ENCODE measurements around the gene OR6C2.

OR6C2 gene

GRCh38 chr12:55416961-55417360, 26.9 kb upstream of the OR6C2 start:
- H3K27me3 ChIP-seq (ENCODE audit: insufficient read depth, low read length): no peaks in the 10 kb centered on the region
- H2AFZ ChIP-seq (ENCODE audit: low read length): no peak overlapping the region
- H3F3A ChIP-seq (ENCODE audit: insufficient read depth, low read length): no peaks in the 10 kb centered on the region
- no peaks in the 10 kb centered on the region for H3K9me3 ChIP-seq (ENCODE audit: low read length)
- no peak overlapping the region for H3K4me2 ChIP-seq (ENCODE audit: low read length)
- no peak overlapping the region for H3K9ac ChIP-seq (ENCODE audit: low read length)
- no peaks in the 10 kb centered on the region for H3K4me1 ChIP-seq (ENCODE audit: insufficient read depth, low read length, severe bottlenecking)
- H3K4me3 ChIP-seq (ENCODE audit: low read depth, low read length, poor library complexity, severe bottlenecking): no peak overlapping the region
- H4K20me1 ChIP-seq (ENCODE audit: insufficient read depth, low read length): no peaks in the 10 kb centered on the region
- no peak for TF ChIP-seq EZH2 (IDR thresholded peaks at IDR 0.05; ENCODE audit: borderline replicate concordance, low read length)
- TF ChIP-seq, protein P1, sequence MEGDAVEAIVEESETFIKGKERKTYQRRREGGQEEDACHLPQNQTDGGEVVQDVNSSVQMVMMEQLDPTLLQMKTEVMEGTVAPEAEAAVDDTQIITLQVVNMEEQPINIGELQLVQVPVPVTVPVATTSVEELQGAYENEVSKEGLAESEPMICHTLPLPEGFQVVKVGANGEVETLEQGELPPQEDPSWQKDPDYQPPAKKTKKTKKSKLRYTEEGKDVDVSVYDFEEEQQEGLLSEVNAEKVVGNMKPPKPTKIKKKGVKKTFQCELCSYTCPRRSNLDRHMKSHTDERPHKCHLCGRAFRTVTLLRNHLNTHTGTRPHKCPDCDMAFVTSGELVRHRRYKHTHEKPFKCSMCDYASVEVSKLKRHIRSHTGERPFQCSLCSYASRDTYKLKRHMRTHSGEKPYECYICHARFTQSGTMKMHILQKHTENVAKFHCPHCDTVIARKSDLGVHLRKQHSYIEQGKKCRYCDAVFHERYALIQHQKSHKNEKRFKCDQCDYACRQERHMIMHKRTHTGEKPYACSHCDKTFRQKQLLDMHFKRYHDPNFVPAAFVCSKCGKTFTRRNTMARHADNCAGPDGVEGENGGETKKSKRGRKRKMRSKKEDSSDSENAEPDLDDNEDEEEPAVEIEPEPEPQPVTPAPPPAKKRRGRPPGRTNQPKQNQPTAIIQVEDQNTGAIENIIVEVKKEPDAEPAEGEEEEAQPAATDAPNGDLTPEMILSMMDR (IDR thresholded peaks at IDR 0.05; ENCODE audit: low read length): no peak
- no peaks in the 10 kb centered on the region for H3K79me2 ChIP-seq (ENCODE audit: insufficient read depth, low read length)
- H3K36me3 ChIP-seq (ENCODE audit: insufficient read depth, low read length): no peaks in the 10 kb centered on the region
- H3K9me2 ChIP-seq (ENCODE audit: low read depth, low read length): no peaks in the 10 kb centered on the region
- H3K27ac ChIP-seq (ENCODE audit: low read depth, low read length, poor library complexity, severe bottlenecking): no peak overlapping the region

DNA sequence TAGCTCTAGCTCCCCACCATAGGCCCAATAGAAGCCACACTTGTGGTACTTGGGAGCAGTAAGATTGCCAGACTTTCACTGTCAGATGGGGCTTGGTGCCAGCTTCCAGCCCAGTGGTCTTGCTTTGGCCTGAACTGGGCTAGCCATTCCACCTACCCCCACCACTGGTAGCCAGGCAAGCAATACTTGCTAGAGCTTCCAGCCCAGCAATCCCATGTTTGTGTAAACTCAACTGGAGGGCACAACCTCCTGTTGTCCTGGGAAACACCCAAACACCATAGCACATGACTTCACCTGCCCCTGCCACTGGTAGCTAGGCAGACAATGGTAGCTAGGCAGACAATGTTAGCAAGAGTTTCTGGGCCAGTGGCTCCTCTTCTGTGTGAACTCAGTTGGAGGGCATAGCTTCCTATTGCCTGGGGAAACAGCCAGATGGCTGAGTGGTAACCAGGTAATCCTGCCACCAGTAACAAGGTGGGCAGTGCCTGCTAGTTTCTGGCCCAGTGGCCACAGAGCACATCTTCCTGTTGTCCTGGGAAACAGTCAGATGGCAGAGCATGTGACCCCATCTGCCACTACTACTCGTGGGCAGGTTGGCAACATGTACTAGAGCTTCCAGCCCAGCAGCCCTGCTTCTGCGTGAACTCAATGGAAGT, 23.4 kb upstream of the OR6C2 start:
- no peaks in the 10 kb centered on the region for H4K20me1 ChIP-seq (ENCODE audit: insufficient read depth, low read length)
- H3K4me3 ChIP-seq (ENCODE audit: low read depth, low read length, poor library complexity, severe bottlenecking): no peak overlapping the region
- TF ChIP-seq EZH2 (IDR thresholded peaks at IDR 0.05; ENCODE audit: borderline replicate concordance, low read length): no peak
- TF ChIP-seq, protein P1 (IDR thresholded peaks at IDR 0.05; ENCODE audit: low read length): no peak
- no peaks in the 10 kb centered on the region for H3F3A ChIP-seq (ENCODE audit: insufficient read depth, low read length)
- H3K9me2 ChIP-seq (ENCODE audit: low read depth, low read length): no peaks in the 10 kb centered on the region
- no peaks in the 10 kb centered on the region for H3K27me3 ChIP-seq (ENCODE audit: insufficient read depth, low read length)
- no peak overlapping the region for H3K27ac ChIP-seq (ENCODE audit: low read depth, low read length, poor library complexity, severe bottlenecking)
- no peaks in the 10 kb centered on the region for H3K4me1 ChIP-seq (ENCODE audit: insufficient read depth, low read length, severe bottlenecking)
- H3K79me2 ChIP-seq (ENCODE audit: insufficient read depth, low read length): no peaks in the 10 kb centered on the region
- H3K36me3 ChIP-seq (ENCODE audit: insufficient read depth, low read length): no peaks in the 10 kb centered on the region
- H3K9ac ChIP-seq (ENCODE audit: low read length): no peak overlapping the region
- no peak overlapping the region for H2AFZ ChIP-seq (ENCODE audit: low read length)
- no peaks in the 10 kb centered on the region for H3K9me3 ChIP-seq (ENCODE audit: low read length)
- H3K4me2 ChIP-seq (ENCODE audit: low read length): no peak overlapping the region

- Histone ChIP-seq H3K27ac (ENCODE audit: low read depth, low read length, poor library complexity, severe bottlenecking) (no peak within 1 kb of the TSS), H3F3A (ENCODE audit: insufficient read depth, low read length) (no peaks in the 10 kb centered on the region), H3K79me2 (ENCODE audit: insufficient read depth, low read length) (no peaks in the 10 kb centered on the region), H3K36me3 (ENCODE audit: insufficient read depth, low read length) (no peaks in the 10 kb centered on the region), H4K20me1 (ENCODE audit: insufficient read depth, low read length) (no peaks in the 10 kb centered on the region), H3K4me2 (ENCODE audit: low read length) (no peak within 1 kb of the TSS), H3K4me3 (ENCODE audit: low read depth, low read length, poor library complexity, severe bottlenecking) (no peak within 1 kb of the TSS), H3K9me2 (ENCODE audit: low read depth, low read length) (no peaks in the 10 kb centered on the region), H2AFZ (ENCODE audit: low read length) (no peak within 1 kb of the TSS), H3K4me1 (ENCODE audit: insufficient read depth, low read length, severe bottlenecking) (no peaks in the 10 kb centered on the region), H3K9ac (ENCODE audit: low read length) (no peak within 1 kb of the TSS), H3K9me3 (ENCODE audit: low read length) (no peaks in the 10 kb centered on the region), H3K27me3 (ENCODE audit: insufficient read depth, low read length) (no peaks in the 10 kb centered on the region)
- no peak for TF ChIP-seq EZH2 (IDR thresholded peaks at IDR 0.05; ENCODE audit: borderline replicate concordance, low read length)
- TF ChIP-seq, protein P1 (IDR thresholded peaks at IDR 0.05; ENCODE audit: low read length): no peak
Measured at GRCh38 chr12:55425954-55426353, 17.9 kb upstream of the OR6C2 start, which contains the start of gene OR6C76. Gene OR6C76 (plus strand): TSS chr12:55426254. CDS start chr12:55426254, 0 bp downstream.

All from OCI-LY1 (cell line).